NCI-H1048 (cell line): ENCODE results near the gene RAD51B.
"Not testable (repeated sequence)": the region's sequence is repeated elsewhere in the genome, so short reads cannot be mapped to it uniquely, and the experiment has no call there.

Experiments used
- DNase-seq: peaks from one replicate; lab custom pipeline; 2025; lab: John Stamatoyannopoulos, UW

RAD51B gene

GRCh38 chr14:68690089-68690958 lies 870.7 kb downstream of the RAD51B start:
- DNase-seq, result no peak

GRCh38 chr14:68691031-68691791 lies 871.6 kb downstream of the RAD51B start:
- DNase-seq, result no peak

GRCh38 chr14:68691792-68692118 lies 872.2 kb downstream of the RAD51B start:
- no peak for DNase-seq

- DNase-seq, result no peak
Observed at GRCh38 chr14:68692216-68692615, 872.6 kb downstream of the RAD51B start.

- no peak for DNase-seq
Observed at GRCh38 chr14:68692916-68693771, 873.6 kb downstream of the RAD51B start.

- no peak for DNase-seq
Observed at GRCh38 chr14:68693926-68694325, 874.3 kb downstream of the RAD51B start.

- DNase-seq, result peak; percentile 18
Observed at GRCh38 chr14:68694516-68695235, 875.1 kb downstream of the RAD51B start.

- no peak for DNase-seq
Observed at GRCh38 chr14:68695326-68695768, 875.8 kb downstream of the RAD51B start.

GRCh38 chr14:68695856-68696255 lies 876.3 kb downstream of the RAD51B start:
- DNase-seq, result no peak

GRCh38 chr14:68696266-68696665 lies 876.7 kb downstream of the RAD51B start:
- no peak for DNase-seq

- no peak for DNase-seq
Observed at GRCh38 chr14:68696721-68697495, 877.3 kb downstream of the RAD51B start.

- DNase-seq, result not testable (repeated sequence)
Observed at GRCh38 chr14:68698773-68699172, 879.2 kb downstream of the RAD51B start.

- no peak for DNase-seq
Observed at GRCh38 chr14:68701001-68701741, 881.6 kb downstream of the RAD51B start.

GRCh38 chr14:68702135-68702534 lies 882.6 kb downstream of the RAD51B start:
- no peak for DNase-seq

- no peak for DNase-seq
Observed at GRCh38 chr14:68702578-68702977, 883.0 kb downstream of the RAD51B start.

GRCh38 chr14:68703093-68703492 lies 883.5 kb downstream of the RAD51B start:
- DNase-seq, result no peak

- no peak for DNase-seq
Observed at GRCh38 chr14:68704736-68705720, 885.4 kb downstream of the RAD51B start.

GRCh38 chr14:68705741-68706283 lies 886.2 kb downstream of the RAD51B start:
- DNase-seq, result no peak

GRCh38 chr14:68707482-68707881 lies 887.9 kb downstream of the RAD51B start:
- no peak for DNase-seq
